HG02885 (cell line): Measurements from ENCODE around the gene ZNF583.

ENCODE experiments used
- ATAC-seq: cut with Tn5 transposase; IDR thresholded peaks from one replicate; pipeline ENCODE4 v1.9.1; 2021; ENCODE audit warnings: mild to moderate bottlenecking; ENCODE audit not compliant: unreplicated experiment, poor library complexity

ZNF583 gene

GRCh38 chr19:56403764-56404704 lies at the start of gene ZNF583:
Gene ZNF583, plus strand, starts transcription at chr19:56404332. Its CDS starts 2,783 bp downstream, at chr19:56407115.
- peak; percentile 86 for ATAC-seq

- no peak for ATAC-seq
These were observed 48.6 kb upstream of the ZNF583 start for GRCh38 chr19:56355517-56355916.

- ATAC-seq, result no peak
These were observed 47.2 kb upstream of the ZNF583 start for GRCh38 chr19:56356944-56357343.

GRCh38 chr19:56360841-56361240 lies 43.3 kb upstream of the ZNF583 start:
- no peak for ATAC-seq

- peak; percentile 64 for ATAC-seq
These were observed 36.1 kb upstream of the ZNF583 start for GRCh38 chr19:56367829-56368711.

GRCh38 chr19:56369886-56370676 lies 34.1 kb upstream of the ZNF583 start:
- no peak for ATAC-seq

GRCh38 chr19:56372281-56372680 lies 31.9 kb upstream of the ZNF583 start:
- no peak for ATAC-seq

GRCh38 chr19:56377105-56377924 lies 26.8 kb upstream of the ZNF583 start:
- ATAC-seq, result no peak

- ATAC-seq, result no peak
These were observed 20.1 kb upstream of the ZNF583 start for GRCh38 chr19:56383826-56384605.

- peak; percentile 96 for ATAC-seq
These were observed 10.8 kb upstream of the ZNF583 start, which contains the start of gene ZNF582 for GRCh38 chr19:56393119-56394012. Gene ZNF582, minus strand, starts transcription at chr19:56393534. Its CDS starts 1,782 bp downstream, at chr19:56391752.

GRCh38 chr19:56398809-56399208 lies 5.3 kb upstream of the ZNF583 start:
- no peak for ATAC-seq

- no peak for ATAC-seq
These were observed 3.6 kb upstream of the ZNF583 start for GRCh38 chr19:56400485-56400884.

GRCh38 chr19:56403261-56403660 lies 871 bp upstream of the ZNF583 start:
- no peak for ATAC-seq

- ATAC-seq, result no peak
These were observed 549 bp downstream of the ZNF583 start for GRCh38 chr19:56404705-56405056.

GRCh38 chr19:56405062-56405461 lies 930 bp downstream of the ZNF583 start:
- no peak for ATAC-seq

- ATAC-seq, result no peak
These were observed 19.3 kb downstream of the ZNF583 start for GRCh38 chr19:56423276-56423984.

- ATAC-seq, result no peak
These were observed 19.8 kb downstream of the ZNF583 start for GRCh38 chr19:56423985-56424353.
